ENCODE measurements around the gene SYT6. TPM values are rescaled to one million over a fixed set of nuclear protein-coding genes. Genes with fewer than 3 reads are reported as not detected.

SYT6 gene
- total RNA-seq, 1 donor = not detected

DNA sequence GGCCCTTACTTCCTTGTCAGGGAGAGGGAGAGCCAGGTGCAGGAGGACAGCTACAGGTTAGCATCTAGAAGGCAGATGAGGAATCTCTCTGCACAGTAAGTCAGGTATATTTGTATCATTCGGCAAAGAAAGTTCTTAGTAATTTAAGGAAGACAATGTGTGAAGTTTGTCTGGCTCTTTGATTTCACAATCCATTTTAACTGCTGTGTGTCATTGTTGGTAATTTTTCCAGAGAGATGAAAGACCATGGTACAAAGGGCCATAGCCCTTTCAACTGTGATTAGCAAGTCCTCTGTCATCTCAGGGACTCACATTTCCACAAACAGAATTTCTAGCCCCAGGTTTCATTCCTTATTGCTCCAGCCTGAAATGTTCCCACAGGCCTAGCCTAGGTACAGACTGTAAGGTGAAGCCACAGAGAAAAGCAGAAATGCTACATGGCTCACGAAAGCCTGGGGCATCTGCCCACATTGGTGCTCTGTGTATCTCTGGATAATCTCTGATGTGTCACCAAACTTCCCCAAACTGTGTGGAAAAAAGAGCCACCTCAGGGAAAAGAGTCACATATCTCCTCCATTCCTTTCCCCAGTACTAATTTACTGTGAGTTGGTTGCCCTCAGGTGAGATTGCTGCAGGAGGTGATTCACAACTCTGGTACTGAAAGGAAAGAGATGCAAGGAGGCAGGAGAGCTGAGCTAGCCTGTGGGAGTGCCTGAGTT is 70.6 kb downstream of the SYT6 start:
- TF ChIP-seq, protein P1, sequence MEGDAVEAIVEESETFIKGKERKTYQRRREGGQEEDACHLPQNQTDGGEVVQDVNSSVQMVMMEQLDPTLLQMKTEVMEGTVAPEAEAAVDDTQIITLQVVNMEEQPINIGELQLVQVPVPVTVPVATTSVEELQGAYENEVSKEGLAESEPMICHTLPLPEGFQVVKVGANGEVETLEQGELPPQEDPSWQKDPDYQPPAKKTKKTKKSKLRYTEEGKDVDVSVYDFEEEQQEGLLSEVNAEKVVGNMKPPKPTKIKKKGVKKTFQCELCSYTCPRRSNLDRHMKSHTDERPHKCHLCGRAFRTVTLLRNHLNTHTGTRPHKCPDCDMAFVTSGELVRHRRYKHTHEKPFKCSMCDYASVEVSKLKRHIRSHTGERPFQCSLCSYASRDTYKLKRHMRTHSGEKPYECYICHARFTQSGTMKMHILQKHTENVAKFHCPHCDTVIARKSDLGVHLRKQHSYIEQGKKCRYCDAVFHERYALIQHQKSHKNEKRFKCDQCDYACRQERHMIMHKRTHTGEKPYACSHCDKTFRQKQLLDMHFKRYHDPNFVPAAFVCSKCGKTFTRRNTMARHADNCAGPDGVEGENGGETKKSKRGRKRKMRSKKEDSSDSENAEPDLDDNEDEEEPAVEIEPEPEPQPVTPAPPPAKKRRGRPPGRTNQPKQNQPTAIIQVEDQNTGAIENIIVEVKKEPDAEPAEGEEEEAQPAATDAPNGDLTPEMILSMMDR (IDR thresholded peaks at IDR 0.05; ENCODE audit: insufficient read depth, low read length) = no peak
- DNase-seq (ENCODE audit: low read depth) = no peak
- no peak overlapping the region for H3K4me3 ChIP-seq (ENCODE audit: low read depth, low read length)

DNA sequence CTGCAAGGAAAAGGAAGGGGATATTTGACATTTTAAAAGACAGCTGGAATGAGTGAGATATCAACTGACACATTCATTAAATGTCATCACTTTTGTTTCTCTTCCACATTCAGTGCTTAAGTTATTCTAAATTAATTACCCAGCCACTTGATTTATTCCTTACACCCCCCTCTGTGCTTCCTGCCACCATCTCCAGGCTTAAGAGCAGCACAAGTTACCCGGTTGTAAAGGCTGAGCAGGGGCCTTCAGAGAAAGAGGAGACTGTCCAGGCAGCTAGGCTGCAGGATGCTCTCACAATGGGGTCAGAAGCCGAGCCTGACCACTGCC is 71.4 kb downstream of the SYT6 start:
- TF ChIP-seq, protein P1 (IDR thresholded peaks at IDR 0.05; ENCODE audit: insufficient read depth, low read length) = no peak
- DNase-seq (ENCODE audit: low read depth) = no peak
- no peak overlapping the region for H3K4me3 ChIP-seq (ENCODE audit: low read depth, low read length)

DNA sequence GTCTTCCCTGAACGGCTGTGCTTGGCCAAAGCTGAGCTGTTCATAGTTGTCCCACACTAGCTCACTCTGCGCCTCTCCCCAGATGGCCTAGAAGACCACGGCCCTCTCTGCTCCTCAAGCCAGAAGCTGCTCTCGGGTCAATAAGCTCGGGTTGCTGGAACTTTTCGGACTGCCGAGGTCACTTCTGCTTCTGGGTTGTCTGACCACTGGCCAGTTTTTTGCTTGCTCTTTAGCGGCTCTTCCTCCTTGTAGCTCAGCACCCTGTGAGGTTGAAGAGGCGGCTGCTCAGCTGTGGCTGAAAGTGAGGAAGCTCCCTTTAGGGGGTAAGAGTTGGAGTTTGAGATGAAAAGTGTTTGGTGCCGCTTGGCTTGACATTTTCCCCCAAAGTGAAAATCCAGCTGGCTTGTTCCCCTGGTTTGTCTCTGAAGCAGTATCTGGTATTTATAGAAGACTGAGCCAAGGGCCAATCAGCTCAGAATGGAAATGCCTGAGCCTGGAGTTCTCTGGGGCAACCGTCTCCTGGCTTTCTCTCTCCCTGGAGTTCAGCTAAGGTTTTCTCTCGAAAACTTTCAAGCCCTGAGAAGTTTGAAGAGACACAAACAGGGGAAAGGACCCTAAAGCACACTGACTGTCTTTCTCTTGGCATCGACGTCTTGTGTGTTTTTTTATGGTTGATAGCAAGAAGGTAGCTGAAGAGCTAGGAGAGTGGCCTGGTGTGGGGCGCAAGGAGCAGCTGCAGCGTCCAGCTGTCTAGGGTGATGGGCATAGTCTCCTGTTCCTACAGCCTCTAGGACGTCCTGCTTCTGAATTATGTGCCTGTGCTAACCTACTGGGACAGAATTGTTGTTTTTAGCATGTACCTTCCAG is 72.0 kb downstream of the SYT6 start:
- TF ChIP-seq, protein P1 (IDR thresholded peaks at IDR 0.05; ENCODE audit: insufficient read depth, low read length) = no peak
- H3K4me3 ChIP-seq (ENCODE audit: low read depth, low read length) = no peak overlapping the region
- no peak for DNase-seq (ENCODE audit: low read depth)

DNA sequence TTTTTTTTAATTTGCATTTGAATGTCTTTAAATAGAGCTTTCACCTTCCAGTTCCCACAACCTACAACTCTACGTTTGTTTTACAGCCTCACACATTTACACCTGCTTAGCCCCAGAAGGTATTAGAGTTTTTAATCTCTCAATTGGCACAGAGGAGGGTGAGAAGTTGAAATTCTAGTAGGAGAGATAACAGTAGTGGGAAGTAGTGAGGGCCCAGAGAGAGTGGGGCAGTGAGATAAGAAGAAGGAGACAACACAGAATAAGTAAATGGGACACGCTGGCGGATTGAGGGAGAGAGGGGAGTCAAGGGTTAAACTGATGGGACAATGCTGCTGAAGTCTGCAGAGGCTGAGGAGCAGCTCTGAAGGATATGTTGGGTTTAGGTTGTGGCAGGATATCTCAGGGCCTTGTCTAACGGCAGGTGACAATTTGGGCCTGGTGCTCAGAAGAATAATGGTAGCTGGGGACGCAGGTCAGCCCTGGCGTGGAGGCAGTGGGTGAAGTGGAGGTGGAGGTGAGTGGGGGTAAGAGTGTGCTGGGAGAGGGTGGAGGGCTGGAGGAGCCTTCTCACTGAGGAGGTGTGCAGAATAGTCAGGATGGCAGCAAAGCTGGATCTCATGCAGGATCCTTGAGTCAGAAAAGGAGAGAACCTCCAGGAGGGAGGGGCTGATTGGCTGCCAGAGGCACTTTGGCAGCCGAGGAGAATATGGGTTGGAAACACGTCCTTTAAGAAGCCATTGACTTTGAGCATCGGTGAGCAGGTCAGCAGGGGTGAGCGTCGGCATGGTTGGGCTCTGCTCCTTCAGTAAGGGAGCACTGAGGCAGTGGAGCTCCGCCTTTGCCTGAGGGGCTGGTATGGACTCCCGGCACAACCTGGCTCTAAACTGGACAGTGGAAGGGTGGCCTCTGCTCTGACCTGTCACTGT is 72.9 kb downstream of the SYT6 start:
- H3K4me3 ChIP-seq (ENCODE audit: low read depth, low read length) = no peak overlapping the region
- no peak for DNase-seq (ENCODE audit: low read depth)
- TF ChIP-seq, protein P1 (IDR thresholded peaks at IDR 0.05; ENCODE audit: insufficient read depth, low read length) = no peak

DNA sequence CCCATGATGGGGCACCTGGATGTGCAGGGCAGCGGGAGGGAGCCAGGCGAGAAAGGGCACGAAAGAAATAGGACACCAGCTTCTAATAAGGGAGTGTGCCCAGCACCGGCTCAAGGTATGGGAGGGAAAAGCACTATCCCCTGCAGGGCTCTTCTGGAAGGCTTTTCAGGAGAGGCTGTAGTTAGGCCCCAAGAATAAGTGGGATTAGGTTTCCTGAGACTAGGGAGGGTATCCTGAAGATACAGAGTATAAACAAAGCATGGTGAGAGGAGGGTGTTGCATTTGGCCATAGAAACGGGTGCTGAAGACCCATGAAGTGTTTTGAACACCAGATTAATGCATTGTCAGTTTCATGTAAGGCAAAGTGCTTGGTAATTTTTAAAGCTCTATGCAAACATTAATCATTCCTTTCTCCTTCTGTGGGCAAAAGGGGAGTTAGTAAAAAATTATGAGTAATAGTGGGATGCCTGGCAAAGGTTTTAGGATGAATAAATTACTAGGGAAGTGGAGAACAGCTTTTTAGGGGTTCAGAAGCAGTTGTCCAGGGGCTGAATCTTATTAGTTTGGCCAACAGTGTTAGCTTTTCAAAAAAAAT is 74.0 kb downstream of the SYT6 start:
- no peak for DNase-seq (ENCODE audit: low read depth)
- TF ChIP-seq, protein P1 (IDR thresholded peaks at IDR 0.05; ENCODE audit: insufficient read depth, low read length) = no peak
- H3K4me3 ChIP-seq (ENCODE audit: low read depth, low read length) = no peak overlapping the region

DNA sequence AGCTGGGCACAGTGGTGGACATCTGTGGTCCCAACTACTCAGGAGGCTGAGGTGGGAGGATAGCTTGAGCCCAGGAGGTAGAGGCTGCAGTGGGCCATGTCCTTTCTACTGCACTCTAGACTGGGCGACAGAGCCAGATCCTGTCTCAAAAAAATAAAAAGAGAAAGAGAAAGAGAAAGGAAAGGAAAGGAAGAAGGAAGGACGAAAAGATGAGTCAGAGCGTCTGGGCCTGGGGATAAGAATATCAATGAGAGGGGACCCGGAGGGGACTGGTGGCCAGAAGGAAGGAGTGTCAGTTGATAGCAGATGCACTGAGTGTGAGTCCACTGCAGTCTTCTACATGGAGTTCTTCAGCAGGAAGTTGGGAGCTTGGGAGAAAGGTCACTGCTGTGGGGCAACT is 75.6 kb downstream of the SYT6 start:
- TF ChIP-seq, protein P1 (IDR thresholded peaks at IDR 0.05; ENCODE audit: insufficient read depth, low read length) = no peak
- DNase-seq (ENCODE audit: low read depth) = no peak
- no peak overlapping the region for H3K4me3 ChIP-seq (ENCODE audit: low read depth, low read length)
